ENCODE data around the gene FKBP4.
"Not testable (repeated sequence)": the region's sequence is repeated elsewhere in the genome, so short reads cannot be mapped to it uniquely, and the experiment has no call there.

FKBP4 gene

DNA sequence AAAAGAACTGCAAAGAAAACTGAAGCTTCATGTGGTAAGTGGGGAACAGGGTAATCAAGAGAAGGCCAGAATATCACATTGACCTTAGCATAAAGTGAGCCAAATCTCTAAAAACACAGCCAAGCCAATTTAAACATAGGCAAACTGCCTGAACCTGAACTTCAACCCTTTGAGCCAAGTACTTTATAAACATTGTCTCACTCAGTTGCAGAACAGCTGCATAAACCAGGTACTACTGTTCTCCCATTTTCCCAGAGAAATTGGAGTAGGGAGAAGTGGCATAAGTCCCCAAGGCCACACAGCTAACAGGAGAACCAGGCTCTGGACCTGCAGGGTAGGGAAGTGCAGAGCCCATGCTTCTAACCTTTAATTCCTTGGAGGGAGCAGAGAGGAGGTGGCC lies 30.4 kb upstream of the FKBP4 start:
- no peak for DNase-seq (ENCODE audit: extremely low spot score)
- CTCF ChIA-PET: no interaction called here
- TF ChIP-seq TARDBP (IDR thresholded peaks at IDR 0.05) (no peak), ARNT (IDR thresholded peaks at IDR 0.05) (no peak), L3MBTL2 (conservative IDR thresholded peaks at IDR 0.05) (no peak), FOXM1 (IDR thresholded peaks at IDR 0.05; ENCODE audit: borderline replicate concordance) (no peak), FOXA1 (IDR thresholded peaks at IDR 0.05) (no peak), FOXK2 (IDR thresholded peaks at IDR 0.05) (no peak), ZNF384 (IDR thresholded peaks at IDR 0.05) (no peak), BHLHE40 (IDR thresholded peaks at IDR 0.05; ENCODE audit: borderline replicate concordance) (no peak), NFRKB (IDR thresholded peaks at IDR 0.05) (no peak), SUZ12 (IDR thresholded peaks at IDR 0.05) (no peak), CTBP1 (IDR thresholded peaks at IDR 0.05; ENCODE audit: borderline replicate concordance) (no peak), SP1 (IDR thresholded peaks at IDR 0.05) (no peak), HDGF (IDR thresholded peaks at IDR 0.05; ENCODE audit: borderline replicate concordance) (no peak), ELF4 (IDR thresholded peaks at IDR 0.05) (no peak)
- TF ChIP-seq, protein P1, sequence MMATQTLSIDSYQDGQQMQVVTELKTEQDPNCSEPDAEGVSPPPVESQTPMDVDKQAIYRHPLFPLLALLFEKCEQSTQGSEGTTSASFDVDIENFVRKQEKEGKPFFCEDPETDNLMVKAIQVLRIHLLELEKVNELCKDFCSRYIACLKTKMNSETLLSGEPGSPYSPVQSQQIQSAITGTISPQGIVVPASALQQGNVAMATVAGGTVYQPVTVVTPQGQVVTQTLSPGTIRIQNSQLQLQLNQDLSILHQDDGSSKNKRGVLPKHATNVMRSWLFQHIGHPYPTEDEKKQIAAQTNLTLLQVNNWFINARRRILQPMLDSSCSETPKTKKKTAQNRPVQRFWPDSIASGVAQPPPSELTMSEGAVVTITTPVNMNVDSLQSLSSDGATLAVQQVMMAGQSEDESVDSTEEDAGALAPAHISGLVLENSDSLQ (IDR thresholded peaks at IDR 0.05): no peak
- POLR2A ChIA-PET: interaction anchor here (0.7 kb wide), 1 partner anchor 20 kb away, joined by 3 read pairs; no protein-coding TSS in a partner anchor

- no peak for TF ChIP-seq ZNF384 (IDR thresholded peaks at IDR 0.05)
- no peak for TF ChIP-seq L3MBTL2 (conservative IDR thresholded peaks at IDR 0.05)
- TF ChIP-seq, protein P1 (IDR thresholded peaks at IDR 0.05): no peak
- no peak for TF ChIP-seq ARNT (IDR thresholded peaks at IDR 0.05)
- TF ChIP-seq NFRKB (IDR thresholded peaks at IDR 0.05): no peak
- TF ChIP-seq TARDBP (IDR thresholded peaks at IDR 0.05): no peak
- TF ChIP-seq CTBP1 (IDR thresholded peaks at IDR 0.05; ENCODE audit: borderline replicate concordance): no peak
- no peak for TF ChIP-seq HDGF (IDR thresholded peaks at IDR 0.05; ENCODE audit: borderline replicate concordance)
- no peak for TF ChIP-seq ELF4 (IDR thresholded peaks at IDR 0.05)
- CTCF ChIA-PET: interaction anchor here (0.8 to 1.0 kb wide), 2 partner anchors 18 to 19 kb away, joined by 3 to 5 read pairs; no protein-coding TSS in a partner anchor
- POLR2A ChIA-PET: interaction anchor here (0.7 kb wide), 1 partner anchor 19 kb away, joined by 3 read pairs; no protein-coding TSS in a partner anchor
- no peak for DNase-seq (ENCODE audit: extremely low spot score)
Observed at GRCh38 chr12:2765052-2765451, 29.7 kb upstream of the FKBP4 start.

DNA sequence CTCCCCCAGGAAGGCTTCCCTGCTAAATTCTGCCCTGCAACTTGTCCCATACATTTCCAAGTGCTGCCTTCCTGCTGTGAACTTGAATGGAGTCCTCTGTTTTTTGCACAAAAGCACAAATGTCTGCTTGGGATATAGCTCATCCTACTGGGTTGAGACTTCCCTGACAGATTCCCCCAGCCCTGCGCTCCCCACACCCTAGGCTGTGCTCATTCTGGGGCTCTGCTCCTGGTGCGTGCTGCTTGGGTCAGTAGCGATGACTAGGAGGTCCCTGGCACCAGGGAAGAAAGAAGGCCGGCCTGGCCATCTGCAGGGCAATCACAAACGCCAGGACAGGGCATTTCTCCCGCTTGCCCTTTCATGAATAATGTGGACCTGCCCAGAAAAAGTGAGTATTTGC lies 29.2 kb upstream of the FKBP4 start:
- ChIA-PET CTCF (interaction anchor here (0.8 to 1.0 kb wide), 2 partner anchors 18 to 19 kb away, joined by 3 to 5 read pairs; no protein-coding TSS in a partner anchor), POLR2A (no interaction called here)
- TF ChIP-seq BHLHE40 (IDR thresholded peaks at IDR 0.05; ENCODE audit: borderline replicate concordance): no peak
- TF ChIP-seq FOXM1 (IDR thresholded peaks at IDR 0.05; ENCODE audit: borderline replicate concordance): no peak
- no peak for TF ChIP-seq TARDBP (IDR thresholded peaks at IDR 0.05)
- no peak for TF ChIP-seq CTBP1 (IDR thresholded peaks at IDR 0.05; ENCODE audit: borderline replicate concordance)
- no peak for TF ChIP-seq L3MBTL2 (conservative IDR thresholded peaks at IDR 0.05)
- TF ChIP-seq ARNT (IDR thresholded peaks at IDR 0.05): no peak
- DNase-seq (ENCODE audit: extremely low spot score): no peak

DNA sequence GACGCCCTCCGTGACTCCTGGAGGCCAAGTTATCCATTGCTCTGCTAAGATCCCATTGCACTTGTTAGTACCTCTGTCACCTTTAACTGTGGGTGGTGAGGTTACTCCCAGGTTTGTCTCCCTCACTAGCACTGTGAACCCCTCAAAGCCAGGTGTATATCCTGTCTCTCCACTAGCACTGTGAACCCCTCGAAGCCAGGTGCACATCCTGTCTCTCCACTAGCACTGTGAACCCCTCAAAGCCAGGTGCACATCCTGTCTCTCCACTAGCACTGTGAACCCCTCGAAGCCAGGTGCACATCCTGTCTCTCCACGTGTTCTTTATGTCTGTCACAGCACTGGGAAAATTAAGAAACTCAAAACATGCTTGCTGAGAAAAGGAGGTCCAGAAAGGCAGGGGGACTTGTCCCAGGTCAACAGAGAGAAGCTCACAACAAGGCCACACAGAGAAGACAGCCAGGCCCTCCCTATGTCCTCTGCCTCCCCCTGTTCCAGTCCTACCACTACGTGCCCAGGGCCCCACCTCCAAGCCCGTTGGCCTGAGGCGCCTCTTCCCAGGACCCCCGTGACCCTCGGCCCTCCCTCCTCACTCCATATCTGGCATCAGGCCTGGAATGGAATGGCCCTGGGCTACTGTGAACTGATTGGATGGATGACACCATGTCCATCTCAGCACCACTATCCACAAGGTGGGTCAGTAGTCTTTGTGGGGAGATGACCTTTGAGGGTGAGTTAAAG lies 26.4 kb upstream of the FKBP4 start:
- DNase-seq (ENCODE audit: extremely low spot score): no peak
- ChIA-PET CTCF (interaction anchor here (0.8 kb wide), 1 partner anchor 16 kb away, joined by 3 read pairs; no protein-coding TSS in a partner anchor), POLR2A (no interaction called here)
- no peak for TF ChIP-seq L3MBTL2 (conservative IDR thresholded peaks at IDR 0.05)

DNA sequence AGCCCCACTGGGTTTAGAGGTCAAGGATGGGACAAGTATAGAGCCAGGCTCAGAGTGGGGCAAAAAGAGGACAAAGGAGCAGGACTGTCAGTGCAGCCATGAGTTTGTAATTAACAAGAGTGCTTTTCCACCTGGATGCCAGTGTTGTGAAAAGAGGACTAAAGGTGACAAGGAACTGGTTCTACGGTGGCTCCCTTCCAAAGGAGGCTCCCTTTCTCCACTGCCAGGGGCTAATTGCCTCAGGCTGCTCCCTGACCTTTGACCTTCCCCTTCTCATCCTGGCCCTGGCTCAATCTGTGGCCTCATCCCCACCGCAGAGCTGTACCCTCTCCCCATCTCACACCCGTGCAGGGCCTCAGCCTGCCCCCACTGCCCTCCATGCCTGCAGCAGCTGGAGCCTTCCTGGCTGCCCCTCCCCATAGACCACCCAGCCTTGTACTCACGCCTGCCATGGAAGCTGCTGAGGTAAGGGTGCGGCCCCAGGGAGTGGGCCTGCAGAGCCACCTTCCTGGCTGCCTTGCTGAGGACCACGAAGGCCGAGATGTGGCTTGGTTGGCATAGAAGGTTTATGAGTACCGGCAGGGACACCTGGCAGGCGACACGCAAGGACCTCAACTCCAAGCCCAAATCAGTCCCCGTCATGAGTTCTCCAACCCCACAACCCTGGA lies 24.8 kb upstream of the FKBP4 start:
- ChIA-PET CTCF (no interaction called here), POLR2A (no interaction called here)
- no peak for DNase-seq (ENCODE audit: extremely low spot score)
- TF ChIP-seq HDGF (IDR thresholded peaks at IDR 0.05; ENCODE audit: borderline replicate concordance): no peak

DNA sequence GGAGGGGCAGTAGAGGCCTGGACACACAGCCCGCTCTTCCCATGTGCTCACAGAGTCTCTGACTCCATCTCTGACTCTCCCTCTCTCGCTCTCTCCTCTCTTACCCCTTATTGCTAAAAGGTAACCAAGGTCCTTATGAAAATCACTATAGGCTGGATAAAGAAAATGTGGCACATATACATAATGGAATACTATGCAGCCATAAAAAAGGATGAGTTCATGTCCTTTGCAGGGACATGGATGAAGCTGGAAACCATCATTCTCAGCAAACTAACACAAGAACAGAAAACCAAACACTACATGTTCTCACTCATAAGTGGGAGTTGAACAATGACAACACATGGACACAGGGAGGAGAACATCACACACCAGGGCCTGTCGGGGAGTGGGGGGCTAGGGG lies 24.2 kb upstream of the FKBP4 start:
- CTCF ChIA-PET; POLR2A ChIA-PET; DNase-seq (ENCODE audit: extremely low spot score): not testable (repeated sequence)

DNA sequence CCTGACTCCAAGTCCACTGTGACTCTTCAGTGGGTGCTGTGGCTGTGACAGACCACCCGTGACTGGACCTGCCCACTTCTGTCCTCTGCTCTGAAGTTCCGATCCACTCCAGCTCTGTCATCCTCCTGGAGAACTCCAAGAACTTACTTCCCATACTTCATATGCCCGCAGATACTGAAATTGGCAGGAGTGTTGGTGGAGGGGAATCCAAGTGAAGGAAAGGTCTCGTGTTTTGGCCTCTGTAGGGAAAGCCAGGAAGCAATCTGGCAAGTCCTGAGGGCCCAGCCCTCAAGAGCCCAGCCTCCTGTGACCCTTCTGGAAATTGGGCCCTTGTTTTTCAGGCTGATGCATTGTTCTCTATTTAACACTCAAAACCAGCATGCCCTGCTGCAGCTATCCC lies 22.4 kb upstream of the FKBP4 start:
- CTCF ChIA-PET: no interaction called here
- no peak for DNase-seq (ENCODE audit: extremely low spot score)
- POLR2A ChIA-PET: no interaction called here
- TF ChIP-seq L3MBTL2 (conservative IDR thresholded peaks at IDR 0.05): no peak
- TF ChIP-seq FOXM1 (IDR thresholded peaks at IDR 0.05; ENCODE audit: borderline replicate concordance): no peak
- TF ChIP-seq ARNT (IDR thresholded peaks at IDR 0.05): no peak
- no peak for TF ChIP-seq TARDBP (IDR thresholded peaks at IDR 0.05)
- TF ChIP-seq ZNF384 (IDR thresholded peaks at IDR 0.05): no peak
- TF ChIP-seq, protein P1 (IDR thresholded peaks at IDR 0.05): no peak
- TF ChIP-seq SUZ12 (IDR thresholded peaks at IDR 0.05): no peak
- TF ChIP-seq NFRKB (IDR thresholded peaks at IDR 0.05): no peak
- no peak for TF ChIP-seq LEF1 (IDR thresholded peaks at IDR 0.05; ENCODE audit: borderline replicate concordance)
- TF ChIP-seq FOXK2 (IDR thresholded peaks at IDR 0.05): no peak
- TF ChIP-seq SP1 (IDR thresholded peaks at IDR 0.05): no peak
- no peak for TF ChIP-seq HDGF (IDR thresholded peaks at IDR 0.05; ENCODE audit: borderline replicate concordance)
- TF ChIP-seq CTBP1 (IDR thresholded peaks at IDR 0.05; ENCODE audit: borderline replicate concordance): no peak
- TF ChIP-seq FOXA1 (IDR thresholded peaks at IDR 0.05): no peak
- no peak for TF ChIP-seq ELF4 (IDR thresholded peaks at IDR 0.05)
- no peak for TF ChIP-seq BHLHE40 (IDR thresholded peaks at IDR 0.05; ENCODE audit: borderline replicate concordance)

Data from HEK293T (cell line).